Putamen (tissue), 1 donor: ENCODE data around the gene APBA2.

Experiments
- DNase-seq: peaks from one replicate; pipeline ENCODE4 v3.0.0-alpha.2; 2016; ENCODE audit warnings: low spot score

APBA2 gene

GRCh38 chr15:29119847-29120246, 234.1 kb downstream of the APBA2 start:
- no peak for DNase-seq

- DNase-seq = no peak
Measured at GRCh38 chr15:29120593-29121368, 235.0 kb downstream of the APBA2 start.

- no peak for DNase-seq
Measured at GRCh38 chr15:29121369-29121656, 235.5 kb downstream of the APBA2 start.

DNA sequence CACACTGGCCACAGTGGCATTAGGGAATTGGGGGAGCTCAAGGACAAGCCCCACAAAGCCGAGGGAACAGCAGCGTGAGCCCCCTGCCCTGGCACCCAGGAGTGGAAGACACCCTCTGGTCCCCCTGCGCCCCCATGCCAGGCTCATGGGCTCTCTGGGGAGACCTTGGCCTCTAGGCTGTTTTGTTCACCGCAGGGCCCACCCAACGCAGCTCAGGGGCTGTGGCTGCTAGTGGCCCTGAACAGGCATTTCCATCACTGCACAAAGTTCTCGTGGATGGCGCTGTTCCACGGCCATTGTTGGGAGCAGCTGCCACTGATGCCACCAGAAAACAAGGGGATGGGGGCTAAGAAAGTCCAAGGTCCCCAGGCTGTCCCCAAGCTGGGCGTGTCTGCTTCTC, 236.1 kb downstream of the APBA2 start:
- no peak for DNase-seq

DNA sequence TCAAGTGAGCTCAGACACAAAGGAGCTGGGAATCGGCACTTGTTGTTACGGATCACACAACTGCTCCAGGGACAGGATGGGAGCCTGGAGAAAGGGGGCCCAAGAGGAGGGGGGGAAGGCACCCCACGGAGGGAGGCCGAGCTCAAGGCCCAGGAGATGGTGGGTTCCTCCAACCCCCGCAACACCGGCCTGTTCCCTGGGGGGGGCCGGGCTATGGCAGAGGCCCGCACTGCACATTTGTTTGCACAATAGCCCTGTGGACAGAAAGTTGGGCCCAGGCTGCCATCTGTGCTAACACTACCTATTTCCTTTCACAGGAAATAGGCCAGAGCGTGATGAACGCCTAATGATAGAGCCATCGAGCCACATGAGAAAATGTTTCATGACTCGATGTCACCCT, 236.7 kb downstream of the APBA2 start:
- no peak for DNase-seq

- DNase-seq = no peak
Measured at GRCh38 chr15:29123171-29123570, 237.4 kb downstream of the APBA2 start.

DNA sequence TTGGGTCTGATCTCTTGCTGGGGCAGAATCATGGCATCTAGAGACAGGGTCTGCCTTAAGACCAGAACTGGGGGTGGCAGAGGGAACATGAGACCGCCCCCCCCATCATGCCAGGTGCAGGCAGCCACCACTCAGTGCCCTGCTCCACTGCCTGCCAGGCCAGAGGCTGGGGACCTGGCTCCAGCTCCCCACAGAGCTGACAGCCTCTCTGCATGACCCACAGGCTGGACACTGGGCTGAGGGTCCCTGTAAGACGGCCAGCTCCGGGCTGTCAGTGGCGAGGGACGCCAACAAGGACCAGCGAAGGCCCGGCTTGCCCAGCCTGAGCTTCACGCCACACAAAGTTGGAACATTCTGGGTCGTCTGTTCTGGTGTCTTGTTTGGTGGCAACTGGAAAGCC, 238.2 kb downstream of the APBA2 start:
- DNase-seq = no peak

DNA sequence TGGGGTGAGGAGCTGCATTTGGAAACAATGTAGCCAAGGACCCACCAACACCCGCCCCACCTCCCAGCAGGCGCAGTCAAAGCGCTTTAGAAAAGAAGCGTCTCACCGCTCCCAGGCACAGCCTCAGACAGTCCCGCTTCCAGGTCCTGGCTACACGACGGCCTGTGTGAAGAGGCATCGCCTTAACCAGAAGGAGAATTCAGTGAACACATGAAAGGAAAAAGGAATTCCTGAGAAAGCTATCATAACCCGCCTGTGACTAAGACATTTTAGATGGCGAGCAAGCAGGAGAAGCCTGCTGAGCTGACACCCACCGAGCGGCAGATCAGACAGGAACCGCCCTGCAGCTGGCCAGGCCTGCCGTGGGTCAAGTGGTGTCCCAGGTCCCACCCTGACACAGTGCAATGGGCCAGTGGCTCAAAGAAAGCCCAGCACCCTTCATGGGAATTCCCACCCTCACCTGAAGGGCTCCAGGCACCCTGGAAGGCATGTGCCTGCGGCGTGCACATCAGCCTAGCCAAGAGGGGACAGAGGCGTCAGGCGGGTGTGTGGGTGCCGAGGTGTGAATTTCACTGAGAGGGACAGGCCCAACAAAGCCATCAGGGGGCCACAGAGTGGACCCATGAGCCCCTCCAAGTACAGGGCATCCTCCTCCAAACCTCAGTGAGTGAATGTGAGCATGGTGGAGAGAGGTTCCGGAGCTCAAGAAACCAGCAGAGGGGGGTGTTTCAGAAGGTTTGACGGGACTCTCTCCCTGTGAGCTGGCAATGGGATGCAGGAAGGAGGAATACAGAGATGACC, 239.0 kb downstream of the APBA2 start:
- DNase-seq = no peak

- no peak for DNase-seq
Measured at GRCh38 chr15:29125382-29126207, 239.8 kb downstream of the APBA2 start.

- no peak for DNase-seq
Measured at GRCh38 chr15:29126208-29126536, 240.4 kb downstream of the APBA2 start.

DNA sequence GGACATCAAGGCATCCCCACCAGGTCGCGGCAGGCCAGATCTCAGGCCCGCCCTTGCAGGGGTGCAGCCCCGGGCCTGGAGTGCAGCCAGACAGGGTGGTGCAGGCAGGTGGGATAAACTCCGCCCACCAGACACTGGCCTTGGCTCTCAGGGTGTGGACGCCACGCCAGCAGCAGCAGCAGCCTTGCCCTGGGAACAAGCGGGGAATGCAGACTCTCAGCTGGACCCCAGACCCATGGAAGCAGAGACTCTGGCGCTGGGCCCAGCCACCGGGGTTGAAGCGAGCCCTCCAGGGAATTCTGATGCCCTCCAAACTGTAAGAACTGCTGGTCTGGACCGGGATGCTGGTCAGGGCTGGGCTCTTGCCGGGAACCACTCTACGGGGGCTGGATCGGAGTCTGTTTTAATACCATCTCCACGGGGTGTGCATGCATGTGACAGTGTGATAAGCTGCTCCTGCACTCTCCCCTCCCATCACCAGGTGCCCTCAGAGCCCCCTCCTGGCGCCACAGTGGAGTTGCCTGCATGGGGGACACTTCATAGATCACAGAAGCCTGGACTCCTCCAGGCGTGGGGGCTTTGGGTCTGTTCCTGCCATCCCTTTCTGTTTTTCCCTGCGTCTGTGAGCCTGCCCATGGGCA, 241.2 kb downstream of the APBA2 start:
- DNase-seq = no peak

DNA sequence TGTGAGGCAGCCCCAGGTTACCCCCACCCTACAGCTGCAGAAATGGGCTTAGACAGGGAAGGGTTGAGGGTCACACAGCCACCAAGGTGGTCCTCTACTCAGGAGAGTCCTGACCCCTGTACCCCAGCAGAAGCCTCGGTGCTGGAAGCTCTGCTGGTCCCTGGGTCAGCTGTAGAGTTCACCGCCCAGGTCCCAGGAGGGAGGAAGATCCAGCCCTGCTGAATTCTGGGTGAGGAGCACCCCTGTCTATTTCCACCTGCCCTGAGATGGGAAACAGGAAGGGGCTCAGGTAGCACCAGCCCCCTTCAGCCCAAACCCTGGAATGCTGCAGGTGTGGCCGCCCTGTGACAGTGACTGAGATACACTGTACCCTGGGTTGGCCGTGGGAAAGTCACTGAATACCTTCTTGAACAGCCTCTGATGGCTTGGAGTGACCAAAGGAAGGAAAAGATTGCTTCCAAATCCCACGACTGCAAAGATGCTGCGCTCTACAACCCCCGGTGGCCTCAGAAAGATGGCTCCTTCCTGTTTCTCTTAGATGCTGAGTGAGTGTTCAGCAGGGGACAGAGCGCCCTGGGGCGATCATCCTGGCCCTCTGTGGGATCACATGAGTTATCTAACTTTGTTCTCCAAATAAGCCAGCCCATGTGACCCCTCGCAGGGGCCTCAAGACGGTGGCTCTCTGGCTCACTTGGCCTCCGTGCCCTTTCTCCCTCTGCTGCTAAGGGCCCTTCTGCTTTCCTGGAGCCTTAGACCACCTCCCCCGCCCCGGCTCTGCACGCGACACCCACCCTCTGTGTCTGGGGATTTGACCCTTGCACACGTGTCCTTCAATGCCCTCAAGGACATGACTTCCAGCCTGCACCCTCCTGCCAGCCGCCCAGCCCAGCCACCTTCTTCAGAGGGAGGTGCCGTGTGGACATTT, 242.0 kb downstream of the APBA2 start:
- no peak for DNase-seq

- no peak for DNase-seq
Measured at GRCh38 chr15:29128671-29129070, 242.9 kb downstream of the APBA2 start.

- no peak for DNase-seq
Measured at GRCh38 chr15:29129221-29129620, 243.4 kb downstream of the APBA2 start.

DNA sequence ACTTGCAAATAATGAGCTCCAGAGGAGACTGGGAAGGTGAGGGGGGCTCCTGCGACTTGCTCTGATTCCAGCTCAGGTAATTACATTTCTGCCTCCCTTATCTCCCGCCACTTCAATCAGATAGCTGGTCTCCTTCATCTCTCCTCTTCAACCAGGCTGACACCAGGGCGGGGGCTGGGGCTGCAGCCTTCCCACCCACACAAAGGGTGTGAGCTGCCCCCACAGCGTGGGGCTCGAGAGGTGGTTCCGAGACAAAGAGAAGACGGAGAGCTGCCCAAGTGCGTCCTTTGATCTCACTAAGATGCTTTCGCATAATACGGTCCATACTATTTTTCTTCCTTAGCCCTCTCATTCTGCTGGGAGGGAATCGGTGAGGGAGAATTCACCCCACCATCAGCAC, 244.2 kb downstream of the APBA2 start:
- no peak for DNase-seq

DNA sequence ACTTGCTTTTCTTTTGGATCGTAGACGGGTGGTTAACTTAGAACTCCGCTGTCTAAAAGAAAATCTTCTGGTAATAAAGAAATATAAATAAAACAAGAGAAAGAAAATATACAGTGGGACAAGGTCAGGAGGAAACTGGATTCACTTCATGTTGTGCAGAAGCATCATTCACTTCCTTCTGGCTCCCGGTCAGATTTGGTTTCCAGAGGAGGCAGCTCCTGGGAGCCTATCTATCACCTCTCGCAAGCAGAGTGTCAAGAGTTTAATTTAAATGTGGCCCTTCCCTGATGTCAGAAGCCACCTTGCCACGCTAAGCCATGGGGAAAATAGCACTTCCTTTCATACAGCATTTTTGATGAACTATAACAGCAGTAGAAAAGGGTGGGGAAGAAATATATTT, 244.7 kb downstream of the APBA2 start:
- no peak for DNase-seq

DNA sequence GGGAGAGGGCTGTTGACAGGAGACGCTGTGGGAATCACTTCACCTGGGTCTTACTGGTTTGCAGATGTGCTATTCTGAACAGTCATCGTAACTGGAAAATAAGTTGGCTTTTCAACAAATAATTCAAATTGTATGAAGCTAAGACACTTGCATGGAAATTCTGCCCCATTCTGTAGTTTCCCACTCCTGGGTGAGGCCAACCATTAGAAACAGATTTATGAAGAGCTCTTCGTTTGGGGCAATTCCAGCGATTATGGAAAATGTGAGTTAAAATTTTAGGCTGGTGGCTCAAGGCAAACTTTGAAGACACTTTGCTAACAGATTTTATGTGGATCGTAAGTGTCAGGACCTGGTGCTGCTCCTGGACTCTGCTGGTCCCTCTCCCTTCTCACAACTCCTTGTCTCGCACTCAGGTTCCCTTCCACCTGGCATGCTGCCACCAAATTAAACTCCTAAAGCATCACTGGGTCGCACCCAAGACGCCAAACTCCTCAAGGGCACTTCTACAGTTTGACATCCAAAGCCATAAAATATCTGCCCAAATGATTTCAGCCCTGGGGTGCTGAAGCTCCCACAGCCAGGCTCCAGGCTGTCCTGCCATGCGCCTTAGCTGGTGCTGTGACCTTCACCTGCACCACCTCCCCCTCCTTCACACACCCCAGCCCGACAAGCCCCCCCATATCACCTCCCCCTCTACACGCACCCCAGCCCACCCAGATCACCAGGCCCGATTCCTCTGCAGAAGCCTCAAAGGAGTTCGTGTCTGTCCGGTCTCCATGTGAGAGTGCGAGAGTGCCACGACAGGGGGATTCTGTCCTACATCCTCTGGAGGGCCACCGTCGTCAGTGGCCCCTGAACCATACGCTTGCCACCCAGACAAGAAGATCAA, 245.4 kb downstream of the APBA2 start:
- no peak for DNase-seq

DNA sequence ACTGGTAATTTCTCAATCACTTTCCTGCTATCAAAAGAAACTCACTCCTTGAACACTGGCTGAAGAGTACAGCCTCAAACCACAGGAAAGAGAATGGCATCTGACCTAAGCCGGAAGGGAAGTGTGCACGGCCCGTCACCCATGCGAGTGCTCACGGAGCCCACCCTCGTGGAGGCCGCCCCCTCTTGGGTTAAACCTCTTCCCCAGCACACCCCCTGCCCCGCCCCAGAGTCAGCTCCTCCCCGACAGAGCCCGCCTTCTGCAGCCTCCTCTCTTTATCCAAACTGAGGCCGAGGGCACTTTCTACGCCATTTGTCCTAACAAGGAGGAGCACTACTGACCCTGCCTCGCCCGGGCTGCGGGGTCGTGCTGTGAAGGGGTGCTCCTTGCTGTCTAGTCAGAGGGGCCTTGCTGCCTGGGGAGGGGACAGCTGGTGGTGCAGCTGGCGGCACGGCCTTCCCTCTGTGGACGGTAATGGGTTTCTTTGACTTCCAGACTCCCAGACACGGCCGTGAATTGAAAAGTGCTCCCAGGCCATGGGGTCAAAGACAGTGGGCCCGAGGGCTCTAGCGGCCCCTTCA, 246.2 kb downstream of the APBA2 start:
- no peak for DNase-seq

DNA sequence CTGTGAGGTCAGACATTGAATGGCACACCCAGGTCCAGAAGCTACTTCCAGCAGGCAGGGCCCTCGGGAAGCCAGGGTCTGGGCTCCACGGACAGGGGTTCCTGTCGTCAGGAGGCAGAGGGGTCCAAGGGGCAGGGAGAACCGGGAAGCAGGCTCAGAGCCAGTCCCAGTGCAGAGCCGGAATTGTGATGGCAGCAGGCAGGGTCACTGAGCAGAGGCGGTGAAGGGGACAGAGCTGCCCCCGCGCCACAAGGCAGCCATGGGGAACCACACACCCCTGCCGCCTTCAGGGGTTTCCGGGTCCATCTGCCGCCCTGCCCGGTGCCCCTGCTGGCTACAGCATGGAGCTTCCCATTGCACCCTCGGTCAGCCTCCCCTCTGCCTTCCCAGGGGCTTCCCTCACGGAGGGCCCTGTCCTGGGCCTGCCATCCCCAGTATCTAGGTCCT, 247.0 kb downstream of the APBA2 start:
- no peak for DNase-seq

GRCh38 chr15:29133321-29133720, 247.5 kb downstream of the APBA2 start:
- DNase-seq = no peak
